GM13976 (cell line): ENCODE measurements around the gene P3H2.
"Not testable (repeated sequence)": the region's sequence is repeated elsewhere in the genome, so short reads cannot be mapped to it uniquely, and the experiment has no call there.

Source experiments
- DNase-seq: peaks from one replicate; pipeline ENCODE4 v3.0.0; 2012; ENCODE audit warnings: low spot score
- in situ Hi-C: fragments of 300-500 bp; cut with MboI; formaldehyde crosslinking; loops from one replicate; pipeline ENCODE4 v1.12.0; 2022; ENCODE audit warnings: low sequenced_read_pairs, mixed read lengths, inconsistent platforms; ENCODE audit not compliant: unreplicated experiment
- TF ChIP-seq, protein P1 (sequence below): IDR thresholded peaks from 2 replicates; pipeline ENCODE4 v1.5.1; 2012; ENCODE audit warnings: borderline replicate concordance, mild to moderate bottlenecking; ENCODE audit not compliant: insufficient read depth; ENCODE audit errors: extremely low read depth, missing control alignments, control extremely low read depth

Gene P3H2

DNA sequence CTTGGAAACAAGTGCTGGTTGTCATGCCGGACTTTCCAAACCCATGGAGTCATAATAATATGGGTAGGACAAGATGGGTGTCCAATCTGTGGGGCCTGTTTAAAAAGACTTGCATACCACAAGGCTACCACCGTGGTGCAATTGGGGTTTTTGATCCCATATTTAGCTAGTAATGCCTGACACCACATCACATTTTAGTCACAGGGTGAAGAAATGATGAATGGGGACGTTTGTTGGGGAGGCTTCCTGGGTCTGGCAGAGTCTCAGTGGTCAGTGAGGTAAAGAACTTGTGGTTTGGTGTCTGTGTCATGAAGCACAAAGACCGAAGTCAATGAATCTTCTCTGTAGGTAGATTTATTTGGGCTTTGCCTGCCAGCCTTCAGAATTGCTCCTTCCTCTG is 31.0 kb downstream of the P3H2 start:
- in situ Hi-C loops = no loop called here
- TF ChIP-seq, protein P1, sequence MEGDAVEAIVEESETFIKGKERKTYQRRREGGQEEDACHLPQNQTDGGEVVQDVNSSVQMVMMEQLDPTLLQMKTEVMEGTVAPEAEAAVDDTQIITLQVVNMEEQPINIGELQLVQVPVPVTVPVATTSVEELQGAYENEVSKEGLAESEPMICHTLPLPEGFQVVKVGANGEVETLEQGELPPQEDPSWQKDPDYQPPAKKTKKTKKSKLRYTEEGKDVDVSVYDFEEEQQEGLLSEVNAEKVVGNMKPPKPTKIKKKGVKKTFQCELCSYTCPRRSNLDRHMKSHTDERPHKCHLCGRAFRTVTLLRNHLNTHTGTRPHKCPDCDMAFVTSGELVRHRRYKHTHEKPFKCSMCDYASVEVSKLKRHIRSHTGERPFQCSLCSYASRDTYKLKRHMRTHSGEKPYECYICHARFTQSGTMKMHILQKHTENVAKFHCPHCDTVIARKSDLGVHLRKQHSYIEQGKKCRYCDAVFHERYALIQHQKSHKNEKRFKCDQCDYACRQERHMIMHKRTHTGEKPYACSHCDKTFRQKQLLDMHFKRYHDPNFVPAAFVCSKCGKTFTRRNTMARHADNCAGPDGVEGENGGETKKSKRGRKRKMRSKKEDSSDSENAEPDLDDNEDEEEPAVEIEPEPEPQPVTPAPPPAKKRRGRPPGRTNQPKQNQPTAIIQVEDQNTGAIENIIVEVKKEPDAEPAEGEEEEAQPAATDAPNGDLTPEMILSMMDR = no peak
- peak; percentile 55 for DNase-seq

DNA sequence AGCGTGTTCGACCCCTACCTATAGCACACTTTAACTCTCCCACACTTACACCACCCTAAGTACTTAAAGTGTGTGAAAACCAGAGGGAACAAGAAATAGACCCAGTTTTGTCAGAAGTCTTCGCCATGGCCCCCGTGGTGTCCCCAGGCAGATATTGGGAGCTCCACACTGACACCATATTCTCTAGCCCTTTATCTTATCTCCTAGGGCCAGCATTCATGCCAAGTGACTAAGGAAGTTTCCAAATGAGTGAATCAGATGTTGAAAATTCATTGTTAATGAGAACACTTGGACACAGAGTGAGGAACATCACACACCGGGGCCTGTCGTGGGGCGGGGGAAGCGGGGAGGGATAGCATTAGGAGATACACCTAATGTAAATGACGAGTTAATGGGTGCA is 31.8 kb downstream of the P3H2 start:
- TF ChIP-seq, protein P1 = no peak
- in situ Hi-C loops = no loop called here
- no peak for DNase-seq

DNA sequence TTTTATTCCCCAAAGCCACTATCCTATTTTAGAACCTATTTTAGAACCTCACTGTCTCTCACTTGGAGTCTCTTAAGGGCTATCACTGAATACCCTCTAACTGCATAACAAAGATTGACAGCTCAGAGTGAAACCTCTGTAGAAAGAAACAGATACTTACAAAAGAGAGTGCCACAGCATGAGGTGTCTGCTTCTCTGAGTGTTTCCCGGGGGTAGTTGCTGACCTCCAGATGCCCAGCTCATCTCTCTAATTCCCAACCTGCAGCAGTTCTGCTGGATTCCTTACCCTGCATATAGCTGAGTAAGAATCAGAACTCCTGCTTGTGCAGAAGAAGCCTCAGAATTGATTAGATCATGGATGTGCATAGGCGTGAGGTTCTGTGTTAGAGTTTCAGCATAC is 34.5 kb downstream of the P3H2 start:
- TF ChIP-seq, protein P1 = no peak
- in situ Hi-C loops = no loop called here
- DNase-seq = peak; percentile 29

DNA sequence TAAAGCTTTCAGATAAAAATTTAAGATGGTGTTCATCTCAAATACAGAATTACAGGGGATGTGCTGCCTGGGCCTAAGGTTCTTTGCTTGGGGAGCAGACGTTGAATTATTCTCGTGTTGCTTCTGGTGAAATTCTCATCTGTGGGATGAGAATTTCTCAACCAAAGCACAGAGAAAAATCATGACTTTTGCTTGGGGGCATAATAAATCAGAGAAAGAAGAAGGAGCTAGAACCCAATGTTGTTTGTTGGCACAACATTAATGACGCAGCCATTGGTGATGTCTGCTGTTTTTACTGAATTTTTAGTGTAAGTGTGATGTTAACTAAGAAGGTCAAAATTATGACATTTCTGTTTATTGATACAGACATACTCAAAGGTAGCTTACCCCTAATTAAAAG is 35.7 kb downstream of the P3H2 start:
- TF ChIP-seq, protein P1 = no peak
- DNase-seq = no peak
- in situ Hi-C loops = no loop called here

DNA sequence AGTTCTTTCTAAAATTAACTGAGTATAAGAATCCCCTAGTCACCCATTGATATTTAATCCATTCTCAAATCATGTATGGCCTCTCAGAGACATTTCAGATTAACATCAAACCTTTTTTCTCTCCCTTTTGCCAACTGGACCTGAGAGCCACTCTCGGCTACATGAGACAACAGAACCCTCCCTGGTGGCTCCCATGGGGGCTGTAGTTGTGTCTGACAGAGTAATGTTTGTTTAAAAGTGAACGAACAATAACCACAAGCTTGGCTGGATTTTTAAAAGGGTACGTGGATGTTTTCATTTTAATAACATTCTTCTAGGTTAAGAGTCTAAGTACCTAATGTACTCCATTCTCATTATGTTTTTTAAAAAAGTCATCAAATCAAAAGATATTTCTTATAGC is 37.1 kb downstream of the P3H2 start:
- DNase-seq = no peak
- TF ChIP-seq, protein P1 = no peak
- in situ Hi-C loops = no loop called here

DNA sequence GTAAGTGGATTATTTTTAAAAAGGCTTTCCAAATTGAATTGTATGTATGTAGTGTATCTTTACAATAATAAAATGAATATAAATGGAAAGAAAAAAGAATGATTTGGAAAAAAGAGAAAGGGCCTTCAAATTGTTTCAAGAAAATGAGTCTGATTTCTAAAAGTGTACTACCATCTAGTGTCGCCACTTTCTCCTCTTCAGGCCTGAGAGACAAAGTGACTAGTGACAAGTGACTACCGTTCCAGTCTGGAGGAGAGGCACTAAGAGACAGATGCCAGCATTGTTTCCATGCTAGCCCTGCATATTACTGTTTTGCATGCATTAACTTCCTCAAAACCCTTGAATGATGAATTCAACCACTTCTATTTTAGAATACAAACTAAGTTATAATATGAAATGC is 39.3 kb downstream of the P3H2 start:
- no peak for DNase-seq
- TF ChIP-seq, protein P1 = no peak
- in situ Hi-C loops = no loop called here

DNA sequence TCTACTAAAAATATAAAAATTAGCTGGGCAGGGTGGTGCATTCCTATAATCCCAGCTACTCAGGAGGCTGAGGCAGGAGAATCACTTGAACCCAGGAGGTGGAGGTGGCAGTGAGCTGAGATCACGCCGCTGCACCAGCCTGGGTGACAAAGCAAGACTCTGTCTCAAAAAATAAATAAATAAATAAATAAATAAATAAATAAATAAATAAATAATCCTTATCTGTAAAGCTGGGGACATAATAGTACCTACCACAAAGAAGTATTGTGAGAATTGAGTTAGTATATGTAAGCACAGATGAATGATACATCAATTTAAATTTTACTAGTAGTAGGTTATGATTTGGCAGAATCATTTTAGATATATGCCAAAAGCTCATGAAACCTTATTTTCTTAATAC is 41.5 kb downstream of the P3H2 start:
- DNase-seq, in situ Hi-C loops: not testable (repeated sequence)
